IMR-90 (cell line): Measurements from ENCODE around the gene CXCL12.

Experiments
- BHLHE40 ChIP-seq: fragments of 150-350 bp; IDR thresholded peaks from 2 replicates; pipeline ENCODE4 v1.6.1; 2016; ENCODE audit warnings: mild to moderate bottlenecking, low read depth, low read length
- CEBPB ChIP-seq: IDR thresholded peaks from 2 replicates; pipeline ENCODE4 v1.6.1; 2012; ENCODE audit warnings: low read depth, low read length, improper control_type of control experiment
- CHD1 ChIP-seq: IDR thresholded peaks from 2 replicates; pipeline ENCODE4 v1.6.1; 2012; ENCODE audit warnings: low read depth, low read length, improper control_type of control experiment
- CTCF ChIP-seq: conservative IDR thresholded peaks from 2 replicates; pipeline ENCODE4 v1.5.1; 2012; ENCODE audit warnings: mild to moderate bottlenecking, low read depth, low read length, improper control_type of control experiment
- ELK1 ChIP-seq: fragments of 150-350 bp; IDR thresholded peaks from 2 replicates; pipeline ENCODE4 v1.6.1; 2016; ENCODE audit warnings: low read depth, mild to moderate bottlenecking, low read length, moderate library complexity, borderline replicate concordance
- MAFK ChIP-seq: IDR thresholded peaks from 2 replicates; pipeline ENCODE4 v1.6.1; 2012; ENCODE audit warnings: low read depth, low read length, improper control_type of control experiment
- MAZ ChIP-seq: IDR thresholded peaks from 2 replicates; pipeline ENCODE4 v1.6.1; 2012; ENCODE audit warnings: low read depth, mild to moderate bottlenecking, low read length, improper control_type of control experiment, moderate library complexity, borderline replicate concordance
- MXI1 ChIP-seq: IDR thresholded peaks from 2 replicates; pipeline ENCODE4 v1.6.1; 2012; ENCODE audit warnings: low read depth, mild to moderate bottlenecking, low read length, moderate library complexity, borderline replicate concordance
- POLR2A ChIP-seq: IDR thresholded peaks from 2 replicates; pipeline ENCODE4 v1.6.1; 2012; ENCODE audit warnings: mild to moderate bottlenecking, low read depth, low read length
- RAD21 ChIP-seq: IDR thresholded peaks from 2 replicates; pipeline ENCODE4 v1.6.1; 2012; ENCODE audit warnings: low read length, improper control_type of control experiment
- RCOR1 ChIP-seq: IDR thresholded peaks from 2 replicates; pipeline ENCODE4 v1.6.1; 2012; ENCODE audit warnings: mild to moderate bottlenecking, low read length, improper control_type of control experiment; ENCODE audit not compliant: insufficient replicate concordance
- RFX5 ChIP-seq: IDR thresholded peaks from 2 replicates; pipeline ENCODE4 v1.8.0; 2012; ENCODE audit warnings: low read depth, mild to moderate bottlenecking, low read length, moderate library complexity
- SMC3 ChIP-seq: fragments of 150-350 bp; IDR thresholded peaks from 2 replicates; pipeline ENCODE4 v1.6.1; 2016; ENCODE audit warnings: low read depth, mild to moderate bottlenecking, antibody characterized with exemption, low read length, moderate library complexity
- USF2 ChIP-seq: fragments of 150-350 bp; IDR thresholded peaks from 2 replicates; pipeline ENCODE4 v1.6.1; 2017; ENCODE audit warnings: mild to moderate bottlenecking, antibody characterized with exemption, low read length, low read depth

- no peak for TF ChIP-seq POLR2A
- no peak for TF ChIP-seq CHD1
- no peak for TF ChIP-seq CTCF
- TF ChIP-seq SMC3: no peak
- TF ChIP-seq MXI1: no peak
- no peak for TF ChIP-seq USF2
- no peak for TF ChIP-seq CEBPB
- TF ChIP-seq RCOR1: no peak
- TF ChIP-seq BHLHE40: no peak
- TF ChIP-seq RFX5: no peak
- no peak for TF ChIP-seq ELK1
- TF ChIP-seq RAD21: no peak
- no peak for TF ChIP-seq MAZ
- no peak for TF ChIP-seq MAFK
These were observed 23.8 kb downstream of the CXCL12 start for GRCh38 chr10:44361109-44361508.
